Lower leg skin (tissue), 4 donors: ENCODE data around the gene AP4E1. TPM values are rescaled to one million over a fixed set of nuclear protein-coding genes. Genes with fewer than 3 reads are reported as not detected.
"Not testable (repeated sequence)": the region's sequence is repeated elsewhere in the genome, so short reads cannot be mapped to it uniquely, and the experiment has no call there.

Experiments
- DNase-seq, 2 donors: peaks; one replicate each; pipeline ENCODE4 v3.0.0-alpha.2; 2019; ENCODE audit warnings: low spot score in 2 of 2
- H3K4me3 ChIP-seq: fragments of 200-600 bp; sonication (generic); 2 replicates; pipeline ENCODE4 v1.5.1; 2017; ENCODE audit warnings: mild to moderate bottlenecking, low read depth; ENCODE audit not compliant: poor library complexity, severe bottlenecking
- POLR2A ChIP-seq, 2 donors: fragments of 450-650 bp; IDR thresholded peaks; one replicate each; pipeline ENCODE4 v1.6.1; 2016 to 2017; ENCODE audit warnings: antibody characterized with exemption in 2 of 2, mild to moderate bottlenecking in 1 of 2, moderate library complexity in 1 of 2
- WGBS, 2 donors: methylation state at CpG; one replicate each; pipeline ENCODE4 v1.1.5; 2018; 5-methylcytosine and 5-hydroxymethylcytosine counted together
- intact Hi-C: fragments of 100-400 bp; cut with DNase I; formaldehyde crosslinking; loops from one replicate; pipeline ENCODE4 v1.15.0; 2023; ENCODE audit warnings: low total_unique reads
- total RNA-seq, 4 donors: library from RNA; depleted of rRNA; stranded (reverse); fragments of >200 nt; gene quantifications; one replicate each; pipeline ENCODE4 v1.1.0, GENCODE V29; 2016
- TF ChIP-seq, protein P1 (sequence below), 3 donors: fragments of 450-650 bp; IDR thresholded peaks; one replicate each; pipeline ENCODE4 v1.5.1; 2016; ENCODE audit warnings: antibody characterized with exemption in 3 of 3, mild to moderate bottlenecking in 3 of 3, moderate library complexity in 2 of 3

The AP4E1 gene
- total RNA-seq, 4 donors from 2014 or later: 13.6 to 18.2 (median 15.2) TPM

DNA sequence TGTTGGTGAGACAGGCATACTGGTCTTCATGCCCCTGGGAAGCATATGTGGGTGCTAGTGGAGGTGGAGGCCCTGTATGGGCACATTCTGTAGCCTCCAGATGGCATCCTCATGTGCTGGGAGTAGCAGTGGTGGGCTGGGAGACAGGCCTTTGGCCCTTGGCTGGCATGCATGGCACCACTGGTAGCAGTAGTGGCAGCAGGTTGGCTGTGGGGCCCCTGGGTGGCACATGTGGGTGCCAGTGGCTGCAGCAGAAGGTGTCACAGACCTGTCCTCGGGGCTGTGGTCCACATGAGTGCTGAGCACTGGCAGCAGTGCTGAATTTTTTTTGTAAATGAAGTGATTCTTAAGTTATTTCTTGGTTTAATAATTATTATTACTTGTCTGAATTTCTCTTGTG is 115.0 kb downstream of the AP4E1 start:
- no peak for DNase-seq
- H3K4me3 ChIP-seq: no peak overlapping the region
- intact Hi-C loops: no loop called here
- WGBS, 2 donors: 96 to 100% methylated on average over 1 of the region's 1 CpG
- TF ChIP-seq, protein P1, sequence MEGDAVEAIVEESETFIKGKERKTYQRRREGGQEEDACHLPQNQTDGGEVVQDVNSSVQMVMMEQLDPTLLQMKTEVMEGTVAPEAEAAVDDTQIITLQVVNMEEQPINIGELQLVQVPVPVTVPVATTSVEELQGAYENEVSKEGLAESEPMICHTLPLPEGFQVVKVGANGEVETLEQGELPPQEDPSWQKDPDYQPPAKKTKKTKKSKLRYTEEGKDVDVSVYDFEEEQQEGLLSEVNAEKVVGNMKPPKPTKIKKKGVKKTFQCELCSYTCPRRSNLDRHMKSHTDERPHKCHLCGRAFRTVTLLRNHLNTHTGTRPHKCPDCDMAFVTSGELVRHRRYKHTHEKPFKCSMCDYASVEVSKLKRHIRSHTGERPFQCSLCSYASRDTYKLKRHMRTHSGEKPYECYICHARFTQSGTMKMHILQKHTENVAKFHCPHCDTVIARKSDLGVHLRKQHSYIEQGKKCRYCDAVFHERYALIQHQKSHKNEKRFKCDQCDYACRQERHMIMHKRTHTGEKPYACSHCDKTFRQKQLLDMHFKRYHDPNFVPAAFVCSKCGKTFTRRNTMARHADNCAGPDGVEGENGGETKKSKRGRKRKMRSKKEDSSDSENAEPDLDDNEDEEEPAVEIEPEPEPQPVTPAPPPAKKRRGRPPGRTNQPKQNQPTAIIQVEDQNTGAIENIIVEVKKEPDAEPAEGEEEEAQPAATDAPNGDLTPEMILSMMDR (IDR thresholded peaks at IDR 0.05): no peak
- no peak for TF ChIP-seq POLR2A (IDR thresholded peaks at IDR 0.05)

GRCh38 chr15:51024735-51025453 is 116.4 kb downstream of the AP4E1 start:
- peak in 1 of 2 donors; percentile 74 for DNase-seq
- 30 to 33% methylated on average over 4 of the region's 4 CpGs for WGBS, 2 donors
- intact Hi-C loops: no loop called here
- no peak for TF ChIP-seq POLR2A (IDR thresholded peaks at IDR 0.05)
- TF ChIP-seq, protein P1 (IDR thresholded peaks at IDR 0.05): no peak
- H3K4me3 ChIP-seq: no peak overlapping the region

GRCh38 chr15:51025454-51025846 is 117.0 kb downstream of the AP4E1 start:
- no peak overlapping the region for H3K4me3 ChIP-seq
- 41 to 56% methylated on average over 3 of the region's 3 CpGs for WGBS, 2 donors
- TF ChIP-seq, protein P1 (IDR thresholded peaks at IDR 0.05): no peak
- TF ChIP-seq POLR2A (IDR thresholded peaks at IDR 0.05): no peak
- no peak for DNase-seq
- intact Hi-C loops: no loop called here

DNA sequence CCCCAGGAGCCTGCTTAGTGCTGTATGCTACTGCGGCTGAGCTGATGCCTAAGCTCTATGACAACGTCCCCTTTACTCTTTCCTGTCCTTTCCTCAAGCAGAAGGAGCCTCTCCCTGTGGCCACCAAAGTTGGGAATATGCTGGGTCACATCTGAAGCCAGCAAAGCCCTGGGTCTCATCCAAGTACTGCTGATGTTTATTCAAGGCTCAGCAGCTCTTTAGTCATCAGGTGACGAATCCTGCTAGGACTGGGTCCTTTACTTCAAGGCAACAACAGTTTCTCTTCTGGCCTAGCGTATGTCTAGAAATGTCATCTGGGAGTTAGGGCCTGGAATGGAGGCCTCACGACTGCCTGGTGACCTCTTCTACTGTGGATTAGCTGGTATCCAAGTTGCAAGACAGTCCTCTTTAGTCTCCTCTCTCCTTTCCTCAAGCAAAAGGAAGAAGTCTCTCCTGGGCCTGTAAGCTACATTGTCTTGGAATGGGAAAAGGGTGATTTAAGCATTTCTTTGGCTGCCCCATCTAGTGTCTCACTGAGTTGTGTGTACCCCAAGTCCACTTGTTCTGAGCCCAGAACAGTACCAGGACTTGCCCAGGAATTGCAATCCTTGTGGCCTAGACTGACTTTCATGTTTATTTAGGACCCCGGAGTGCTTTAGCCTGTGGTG is 122.3 kb downstream of the AP4E1 start:
- 66 to 67% methylated on average over 6 of the region's 6 CpGs for WGBS, 2 donors
- peak in 1 of 2 donors; percentile 42 for DNase-seq
- intact Hi-C loops: no loop called here

DNA sequence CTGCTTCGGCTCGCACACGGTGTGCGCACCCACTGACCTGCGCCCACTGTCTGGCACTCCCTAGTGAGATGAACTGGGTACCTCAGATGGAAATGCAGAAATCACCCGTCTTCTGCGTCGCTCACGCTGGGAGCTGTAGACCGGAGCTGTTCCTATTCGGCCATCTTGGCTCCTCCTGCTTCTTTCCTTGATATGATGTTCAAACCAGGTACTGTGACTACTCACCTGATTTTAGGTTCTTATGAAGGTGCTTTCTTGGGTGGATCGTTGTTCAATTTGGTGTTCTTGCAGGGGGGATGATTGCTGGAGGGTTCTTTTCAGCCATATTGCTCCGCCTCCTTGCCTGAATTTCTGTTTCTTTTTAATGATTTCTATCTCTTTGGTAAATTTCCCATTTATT is 129.0 kb downstream of the AP4E1 start:
- intact Hi-C loops, H3K4me3 ChIP-seq, DNase-seq: not testable (repeated sequence)
- 94% methylated on average over 13 of the region's 13 CpGs for WGBS, 2 donors

More for the DNA sequence above, 122.3 kb downstream of the AP4E1 start:
- TF ChIP-seq POLR2A (IDR thresholded peaks at IDR 0.05): no peak
- TF ChIP-seq, protein P1 (IDR thresholded peaks at IDR 0.05): no peak
- H3K4me3 ChIP-seq: no peak overlapping the region

DNA sequence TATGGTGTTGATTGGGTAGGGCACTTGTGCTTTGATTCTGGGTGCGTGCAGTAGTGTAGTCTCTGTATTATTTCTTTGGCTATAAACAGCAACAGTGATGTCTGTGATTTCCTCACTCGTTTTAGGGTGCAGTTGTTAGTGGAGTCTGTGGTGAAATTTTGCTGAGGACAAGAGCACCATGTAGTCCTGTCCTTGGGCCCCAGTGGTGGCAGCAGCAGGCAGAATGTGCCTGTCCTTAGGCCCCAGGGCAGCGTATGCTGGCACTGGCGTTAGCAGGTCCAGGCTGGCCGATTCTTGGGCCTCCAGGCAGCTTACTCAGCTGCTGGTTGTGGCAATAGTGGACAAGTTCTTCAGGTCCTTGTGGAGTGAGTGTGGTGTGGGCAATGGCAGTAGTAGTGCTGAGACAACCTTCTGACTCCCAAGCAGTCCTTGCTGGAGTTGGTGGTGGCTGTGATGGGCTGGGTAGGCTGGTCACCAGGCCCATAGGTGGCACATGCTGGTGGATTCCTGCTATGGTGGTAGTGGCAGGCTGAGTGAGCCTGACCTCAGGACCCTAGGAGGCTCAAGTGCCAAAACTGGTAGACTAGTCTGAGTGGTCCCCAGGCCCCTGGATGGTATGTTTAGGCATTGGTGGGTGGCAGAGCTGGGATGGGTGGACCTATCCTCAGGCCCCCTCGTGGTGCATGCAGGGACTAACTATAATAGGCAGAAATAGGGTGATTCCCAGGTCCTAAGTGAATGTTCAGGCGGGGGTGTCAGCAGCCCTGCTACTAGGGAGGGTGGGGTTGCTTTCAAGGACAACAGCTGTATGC is 129.9 kb downstream of the AP4E1 start:
- 69 to 80% methylated on average over 7 of the region's 7 CpGs for WGBS, 2 donors
- intact Hi-C loops: no loop called here
- DNase-seq: no peak
- TF ChIP-seq, protein P1 (IDR thresholded peaks at IDR 0.05): no peak
- no peak overlapping the region for H3K4me3 ChIP-seq
